Endometrial microvascular endothelial cells (primary cell): Measurements from ENCODE around the gene RHBDD1. TPM values are rescaled to one million over a fixed set of nuclear protein-coding genes. Genes with fewer than 3 reads are reported as not detected.
"Not testable (repeated sequence)": the region's sequence is repeated elsewhere in the genome, so short reads cannot be mapped to it uniquely, and the experiment has no call there.

Source experiments
- in situ Hi-C: cut with HindIII; loops from 2 replicates; pipeline ENCODE4 v1.10.0; 2017; ENCODE audit warnings: low sequenced_read_pairs, low pct_unique_long_range_greater_than_20kb; ENCODE audit errors: inconsistent ontology term
- total RNA-seq: library from RNA; depleted of rRNA; stranded (reverse); fragments of >200 nt; gene quantifications from one replicate; pipeline ENCODE4 v1.2.3, GENCODE V29; 2015; ENCODE audit errors: inconsistent ontology term

The RHBDD1 gene
- total RNA-seq, 1 donor from 2014 or later, result 53.4 TPM

DNA sequence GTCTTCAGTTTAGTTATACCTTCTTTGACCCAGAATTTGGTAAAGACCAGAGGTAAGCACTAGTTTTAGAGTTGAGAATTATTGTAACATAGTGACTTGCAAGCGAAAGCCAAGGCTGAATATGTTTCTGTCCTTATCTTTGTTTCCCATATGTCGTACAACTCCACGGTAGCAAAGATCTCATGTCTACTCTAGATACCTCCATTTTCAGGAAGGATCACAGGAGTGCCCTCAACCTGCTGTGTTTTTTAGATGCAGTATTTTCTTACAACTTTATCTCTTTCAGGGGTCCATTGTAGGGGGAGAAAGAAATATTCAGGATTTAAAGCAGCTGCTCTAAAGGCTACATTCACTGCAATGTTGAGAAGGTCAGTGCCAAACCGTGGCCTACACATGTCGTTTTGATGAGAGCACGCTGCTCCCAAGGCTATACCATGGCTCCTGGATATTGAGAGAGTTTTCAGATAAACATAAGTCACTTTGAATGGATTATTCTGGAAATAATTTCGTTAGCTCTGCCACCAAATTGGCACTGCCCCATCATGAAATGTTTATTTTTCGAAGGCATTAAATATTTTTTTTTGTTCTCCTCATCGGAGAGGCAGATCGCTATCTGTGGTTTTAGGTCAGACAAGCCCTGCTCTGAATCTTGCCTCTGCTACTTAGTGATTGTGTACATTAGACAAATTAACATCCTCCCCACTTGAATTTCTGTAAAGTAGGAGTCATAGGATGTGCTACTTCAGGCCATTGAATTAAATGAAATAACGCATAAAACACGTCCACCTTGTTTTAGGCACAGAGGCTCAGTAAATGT is 2.1 kb downstream of the RHBDD1 start:
- in situ Hi-C loops, result no loop called here

DNA sequence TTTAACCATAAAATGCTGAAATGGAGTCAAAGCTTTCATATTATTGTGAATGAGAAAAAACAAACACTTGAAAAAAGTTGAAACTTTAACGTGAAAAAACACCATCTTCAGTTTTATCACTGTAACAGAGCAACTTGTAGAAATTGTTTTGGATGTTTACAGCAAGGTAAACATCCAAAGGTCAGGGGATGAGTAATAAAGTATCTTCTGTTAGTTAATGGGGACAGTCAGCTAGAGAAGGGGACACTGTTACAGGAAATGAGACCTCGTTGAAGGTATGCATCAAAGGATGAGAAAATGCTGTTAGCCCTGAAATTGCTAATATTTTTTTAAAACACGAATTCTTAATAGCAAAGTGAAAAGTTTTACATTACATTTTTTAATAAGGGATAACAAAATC is 2.9 kb downstream of the RHBDD1 start:
- in situ Hi-C loops, result no loop called here

DNA sequence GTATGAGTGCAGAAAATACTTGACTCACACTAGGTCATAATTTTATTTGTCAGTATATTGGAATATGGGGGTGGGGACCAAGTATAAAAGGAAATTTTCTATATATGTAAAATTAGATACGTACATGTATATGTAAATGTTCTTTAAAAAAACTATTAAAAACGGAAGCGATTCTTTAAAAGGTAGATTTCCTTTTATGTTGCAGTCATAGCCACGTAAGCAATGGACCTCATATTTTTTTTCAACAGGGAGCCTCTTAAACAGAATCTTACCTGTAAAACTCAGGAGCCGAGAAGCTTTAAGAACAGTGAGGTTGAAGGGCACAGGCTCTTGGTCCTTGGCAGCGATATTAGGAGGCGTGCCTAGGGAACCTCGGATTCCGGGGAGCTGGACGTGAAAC is 3.3 kb downstream of the RHBDD1 start:
- in situ Hi-C loops, result no loop called here

DNA sequence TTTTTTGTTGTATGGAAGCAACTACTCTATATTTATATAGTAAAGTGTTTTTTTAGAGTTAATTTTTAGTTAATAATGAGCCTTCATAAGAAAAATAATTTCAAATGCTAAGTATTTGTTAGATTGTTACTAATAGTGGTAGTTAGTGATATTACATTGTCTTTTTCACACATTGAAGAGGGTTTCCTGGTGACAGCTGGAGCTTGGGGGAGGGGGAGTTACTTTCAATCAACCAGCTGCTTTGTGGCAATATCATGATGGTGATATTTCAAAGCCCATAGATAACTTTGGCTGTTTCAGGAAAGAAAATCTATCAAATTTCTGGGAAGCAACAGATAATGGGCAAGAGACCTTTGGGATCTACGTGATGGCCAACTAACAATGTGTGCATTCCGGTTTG is 4.1 kb downstream of the RHBDD1 start:
- in situ Hi-C loops, result no loop called here

DNA sequence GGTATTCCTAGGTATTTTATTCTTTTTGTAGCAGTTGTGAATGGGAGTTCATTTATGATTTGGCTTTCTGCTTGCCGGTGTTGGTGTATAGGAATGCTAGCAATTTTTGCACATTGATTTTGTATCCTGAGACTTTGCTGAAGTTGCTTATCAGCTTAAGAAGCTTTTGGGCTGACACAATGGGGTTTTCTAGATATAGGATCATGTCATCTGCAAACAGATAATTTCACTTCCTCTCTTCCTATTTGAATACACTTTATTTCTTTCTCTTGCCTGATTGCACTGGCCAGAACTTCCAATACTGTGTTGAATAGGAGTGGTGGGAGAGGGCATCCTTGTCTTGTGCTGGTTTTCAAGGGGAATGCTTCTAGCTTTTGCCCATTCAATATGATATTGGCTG is 7.1 kb downstream of the RHBDD1 start:
- in situ Hi-C loops, result not testable (repeated sequence)

DNA sequence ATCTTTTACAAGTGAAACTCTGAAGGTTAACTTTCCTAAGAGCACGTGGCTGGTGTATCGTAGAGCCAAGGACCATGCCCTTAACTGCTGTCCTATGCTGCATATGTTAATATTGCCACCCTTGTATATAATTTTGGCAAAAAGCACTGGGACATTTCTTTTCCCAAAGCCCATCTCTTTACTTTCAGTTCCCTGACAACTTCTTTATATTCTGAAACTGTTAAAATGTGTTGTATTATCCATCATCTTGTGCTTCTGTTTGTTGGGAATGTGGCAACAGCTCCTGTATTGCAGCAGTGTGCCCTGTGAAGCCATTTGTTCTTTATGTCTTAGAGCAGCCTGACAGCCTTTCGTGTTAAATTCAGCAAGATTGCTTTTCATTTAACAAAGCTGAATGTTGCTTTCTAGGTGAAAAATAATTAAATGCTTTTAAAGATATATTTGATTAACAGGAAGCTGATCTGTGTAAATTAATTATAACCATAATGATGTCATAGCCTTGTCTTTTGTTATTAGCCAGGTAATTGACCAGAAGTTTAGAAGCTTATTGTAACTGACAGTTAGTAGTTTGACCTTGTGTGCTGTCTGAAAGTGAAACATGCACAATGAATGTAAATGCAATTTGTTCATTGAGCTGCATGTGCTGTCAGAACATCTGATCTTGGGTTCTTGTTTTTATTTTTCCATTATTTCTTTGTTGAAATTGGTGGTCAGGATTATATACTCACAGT is 9.7 kb downstream of the RHBDD1 start:
- in situ Hi-C loops, result no loop called here

- in situ Hi-C loops, result no loop called here
Observed at GRCh38 chr2:226847090-226847489, 11.2 kb downstream of the RHBDD1 start.

GRCh38 chr2:226847511-226847910 is 11.7 kb downstream of the RHBDD1 start:
- in situ Hi-C loops, result no loop called here

DNA sequence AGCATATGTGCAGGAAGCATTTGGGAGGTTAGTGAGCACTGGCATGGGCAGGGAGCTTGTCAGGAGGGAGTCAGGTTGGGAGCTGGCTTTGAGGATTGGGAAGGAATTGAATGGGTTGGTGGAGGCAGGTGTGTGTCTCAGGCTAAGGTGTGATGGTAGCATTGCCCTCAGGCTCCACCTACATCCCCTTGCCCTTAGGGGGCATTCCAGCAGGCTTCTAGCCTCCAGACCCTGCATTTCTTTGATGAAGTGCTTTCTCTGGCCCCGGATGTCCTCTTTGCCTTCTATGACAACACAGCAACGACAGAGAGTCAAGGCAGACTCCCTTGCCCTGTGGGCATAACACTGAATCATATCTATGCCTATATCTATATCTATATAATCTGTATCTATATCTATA is 13.5 kb downstream of the RHBDD1 start:
- in situ Hi-C loops, result no loop called here

DNA sequence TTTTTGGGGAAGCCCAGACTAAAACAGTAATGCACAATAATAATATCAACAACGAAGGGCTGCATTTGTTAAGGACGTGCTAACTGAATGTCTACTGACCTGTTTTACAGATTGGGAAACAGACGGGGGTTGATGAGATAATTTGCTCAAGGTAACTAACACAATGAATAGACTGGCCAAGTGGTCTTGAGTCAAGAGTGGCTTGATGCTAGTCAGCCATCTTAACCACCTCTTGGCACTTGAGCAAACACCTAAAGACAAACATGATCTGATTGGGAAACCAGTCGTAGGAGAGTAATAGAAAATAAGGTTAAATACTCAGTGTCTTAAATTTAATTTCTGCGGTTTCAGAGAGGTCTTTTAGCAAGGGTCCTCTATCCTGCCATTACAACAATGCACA is 14.2 kb downstream of the RHBDD1 start:
- in situ Hi-C loops, result no loop called here

DNA sequence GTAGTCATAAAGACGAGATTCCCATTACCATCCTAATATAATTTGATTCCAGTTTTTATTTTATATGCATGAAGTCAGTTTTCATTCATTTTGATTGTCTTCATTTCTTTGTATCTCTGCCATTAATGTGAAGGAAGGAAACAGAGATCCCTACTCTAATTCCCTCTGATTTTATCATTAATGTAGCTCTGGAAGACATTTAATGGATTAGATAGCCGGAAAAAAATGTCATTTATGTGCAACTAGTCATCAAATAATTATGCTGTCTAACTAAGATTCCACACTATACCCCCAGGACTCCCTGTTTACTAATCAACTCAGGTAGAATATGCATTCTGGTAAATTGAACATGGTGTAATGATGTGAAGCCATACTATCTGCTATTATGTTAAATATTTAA is 19.9 kb downstream of the RHBDD1 start:
- in situ Hi-C loops, result no loop called here

- in situ Hi-C loops, result no loop called here
Observed at GRCh38 chr2:226860087-226860486, 24.2 kb downstream of the RHBDD1 start.

DNA sequence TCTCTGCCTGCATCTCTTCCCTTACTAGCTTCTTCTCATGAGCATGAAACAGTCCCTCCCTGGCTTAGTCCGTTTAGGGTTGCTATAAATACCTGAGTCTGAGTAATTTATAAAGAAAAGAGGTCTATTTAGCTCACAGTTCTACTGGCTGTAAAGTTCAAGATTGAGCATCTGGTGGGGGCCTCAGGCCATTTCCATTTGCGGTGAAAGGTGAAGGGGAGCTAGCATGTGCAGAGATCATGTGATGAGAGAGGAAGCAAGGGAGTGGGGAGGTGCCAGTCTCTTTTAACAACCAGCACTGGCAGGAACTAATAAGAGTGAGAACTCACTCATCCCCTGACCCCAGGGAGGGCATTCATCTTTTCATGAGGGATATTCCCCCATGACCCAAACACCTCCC is 26.8 kb downstream of the RHBDD1 start:
- in situ Hi-C loops, result no loop called here

DNA sequence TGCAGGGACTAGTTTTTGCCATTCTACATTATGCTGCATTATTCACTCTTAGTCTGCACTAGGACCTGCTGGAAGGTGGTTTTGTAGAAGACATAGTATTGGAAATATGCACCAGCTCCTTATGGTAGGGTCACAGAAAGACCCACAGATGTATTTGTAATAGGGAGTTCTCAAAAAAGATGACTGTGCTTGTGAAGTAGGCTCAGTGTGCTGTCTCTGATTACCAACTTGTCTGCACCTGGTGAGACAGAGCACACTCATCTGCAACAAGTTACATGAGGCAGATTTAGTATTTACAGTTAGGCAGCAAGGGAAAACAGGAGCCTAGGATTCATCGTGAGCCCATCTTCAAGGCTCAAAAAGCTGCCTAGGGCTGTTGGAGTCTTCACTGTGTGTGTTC is 29.4 kb downstream of the RHBDD1 start:
- in situ Hi-C loops, result no loop called here

- in situ Hi-C loops, result no loop called here
Observed at GRCh38 chr2:226865710-226866109, 29.9 kb downstream of the RHBDD1 start.

GRCh38 chr2:226868331-226869162 is 32.7 kb downstream of the RHBDD1 start:
- in situ Hi-C loops, result no loop called here

- in situ Hi-C loops, result no loop called here
Observed at GRCh38 chr2:226869371-226869770, 33.5 kb downstream of the RHBDD1 start.

DNA sequence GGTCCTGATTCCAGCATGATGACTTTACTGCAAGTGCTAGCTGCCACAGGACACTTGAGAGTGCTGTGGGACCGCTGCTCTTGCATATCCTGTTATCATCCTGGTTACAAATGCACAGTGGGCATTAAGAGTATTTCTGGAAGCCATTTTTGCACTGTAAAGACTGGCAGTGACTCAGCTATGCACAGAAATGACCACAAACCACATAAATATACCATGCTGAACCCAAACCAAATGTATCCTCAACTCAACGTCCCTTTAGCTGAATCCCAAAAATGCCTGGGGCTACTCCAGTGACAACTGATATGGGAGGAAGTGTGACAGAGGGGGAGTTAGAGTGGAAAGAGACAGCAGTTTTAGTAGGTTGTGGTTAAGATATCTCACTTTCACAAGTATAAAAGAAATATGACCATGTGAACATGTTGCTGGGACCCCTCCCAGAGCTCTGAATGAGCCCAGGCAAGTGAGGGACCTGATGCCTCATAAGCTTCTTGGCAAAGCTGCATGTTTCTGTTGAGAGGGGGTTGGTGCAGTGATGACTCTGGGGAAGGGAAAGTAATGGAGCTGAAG is 37.3 kb downstream of the RHBDD1 start:
- in situ Hi-C loops, result no loop called here

- in situ Hi-C loops, result no loop called here
Observed at GRCh38 chr2:226873826-226874225, 38.0 kb downstream of the RHBDD1 start.
